Osteocyte (in vitro differentiated cells): ENCODE data around the gene FNTB. TPM values are rescaled to one million over a fixed set of nuclear protein-coding genes. Genes with fewer than 3 reads are reported as not detected.

Experiments used
- DNase-seq: peaks from one replicate; pipeline ENCODE4 v3.0.0; 2021; ENCODE audit warnings: mixed read lengths; ENCODE audit not compliant: unreplicated experiment; ENCODE audit errors: extremely low spot score
- H3K27ac Mint-ChIP-seq: one replicate; pipeline ENCODE4 v1.8.0; 2021; ENCODE audit warnings: mild to moderate bottlenecking, mixed read lengths; ENCODE audit not compliant: unreplicated experiment
- H3K27me3 Mint-ChIP-seq: one replicate; pipeline ENCODE4 v1.8.0; 2021; ENCODE audit warnings: mixed read lengths; ENCODE audit not compliant: unreplicated experiment
- H3K36me3 Mint-ChIP-seq: one replicate; pipeline ENCODE4 v1.8.0; 2021; ENCODE audit warnings: mixed read lengths; ENCODE audit not compliant: unreplicated experiment
- H3K4me1 Mint-ChIP-seq: one replicate; pipeline ENCODE4 v1.8.0; 2021; ENCODE audit warnings: mixed read lengths; ENCODE audit not compliant: unreplicated experiment
- H3K4me3 Mint-ChIP-seq: one replicate; pipeline ENCODE4 v1.8.0; 2021; ENCODE audit warnings: mild to moderate bottlenecking, moderate library complexity, mixed read lengths; ENCODE audit not compliant: unreplicated experiment
- H3K9me3 Mint-ChIP-seq: one replicate; pipeline ENCODE4 v1.8.0; 2021; ENCODE audit warnings: mixed read lengths; ENCODE audit not compliant: unreplicated experiment
- CTCF ChIP-seq: fragments of 200-600 bp; sonication (generic); IDR thresholded peaks from 2 replicates; pipeline ENCODE4 v1.5.0; 2021; ENCODE audit warnings: antibody characterized with exemption, mild to moderate bottlenecking, moderate library complexity
- total RNA-seq: library from RNA; stranded (reverse); gene quantifications from 2 replicates; pipeline ENCODE4 v1.2.1, GENCODE V29; 2021

FNTB gene
- total RNA-seq, 1 donor from 2014 or later = 23.2 TPM

- no peak for TF ChIP-seq CTCF
- Mint-ChIP-seq H3K4me1 (no peaks in the 10 kb centered on the region), H3K27ac (no peak overlapping the region), H3K36me3 (peaks cover 17% of the 10 kb centered on the region), H3K9me3 (no peaks in the 10 kb centered on the region), H3K4me3 (no peak overlapping the region), H3K27me3 (no peaks in the 10 kb centered on the region)
- no peak for DNase-seq
Observed at GRCh38 chr14:64953310-64953654, 33.4 kb upstream of the FNTB start.

- peaks cover 17% of the 10 kb centered on the region for H3K36me3 Mint-ChIP-seq
- no peak overlapping the region for H3K4me3 Mint-ChIP-seq
- H3K27me3 Mint-ChIP-seq = no peaks in the 10 kb centered on the region
- no peaks in the 10 kb centered on the region for H3K4me1 Mint-ChIP-seq
- no peak for DNase-seq
- no peak for TF ChIP-seq CTCF
- H3K9me3 Mint-ChIP-seq = no peaks in the 10 kb centered on the region
- H3K27ac Mint-ChIP-seq = no peak overlapping the region
Observed at GRCh38 chr14:64953661-64954060, 33.0 kb upstream of the FNTB start.

GRCh38 chr14:64954491-64955240 is 32.0 kb upstream of the FNTB start:
- Mint-ChIP-seq H3K27ac (no peak overlapping the region), H3K27me3 (no peaks in the 10 kb centered on the region), H3K36me3 (peaks cover 15% of the 10 kb centered on the region), H3K9me3 (no peaks in the 10 kb centered on the region), H3K4me1 (no peaks in the 10 kb centered on the region), H3K4me3 (no peak overlapping the region)
- DNase-seq = no peak
- TF ChIP-seq CTCF = no peak

- Mint-ChIP-seq H3K4me1 (peaks cover 2% of the 10 kb centered on the region), H3K4me3 (no peak overlapping the region), H3K27me3 (no peaks in the 10 kb centered on the region), H3K27ac (no peak overlapping the region), H3K9me3 (no peaks in the 10 kb centered on the region), H3K36me3 (peaks cover 12% of the 10 kb centered on the region)
- TF ChIP-seq CTCF = no peak
- DNase-seq = no peak
Observed at GRCh38 chr14:64955297-64955696, 31.4 kb upstream of the FNTB start.

GRCh38 chr14:64956697-64957406 is 29.8 kb upstream of the FNTB start:
- Mint-ChIP-seq H3K36me3 (peaks cover 2% of the 10 kb centered on the region), H3K27ac (no peak overlapping the region), H3K9me3 (no peaks in the 10 kb centered on the region), H3K4me3 (no peak overlapping the region), H3K4me1 (peaks cover 2% of the 10 kb centered on the region), H3K27me3 (no peaks in the 10 kb centered on the region)
- no peak for TF ChIP-seq CTCF
- no peak for DNase-seq
